LoVo (cell line): ENCODE measurements around the gene ABCD4.

Experiments used
- DNase-seq: peaks from one replicate; pipeline ENCODE4 v3.0.0-alpha.2; 2016; ENCODE audit warnings: low spot score

Gene ABCD4

DNA sequence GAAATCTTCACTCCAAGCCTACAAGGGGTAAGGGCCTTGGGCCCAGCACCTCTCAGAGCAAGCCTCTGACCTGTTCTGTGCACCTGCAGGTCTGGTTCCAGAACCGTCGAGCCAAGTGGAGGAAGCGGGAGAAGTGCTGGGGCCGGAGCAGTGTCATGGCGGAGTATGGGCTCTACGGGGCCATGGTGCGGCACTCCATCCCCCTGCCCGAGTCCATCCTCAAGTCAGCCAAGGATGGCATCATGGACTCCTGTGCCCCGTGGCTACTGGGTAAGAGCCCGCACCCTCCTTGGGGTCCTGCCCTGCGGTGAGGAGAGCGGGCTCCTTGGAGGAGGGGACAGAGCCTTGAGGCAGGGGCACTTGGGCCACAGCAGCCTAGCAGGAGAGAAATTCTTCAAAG lies 43.2 kb downstream of the ABCD4 start:
- no peak for DNase-seq

DNA sequence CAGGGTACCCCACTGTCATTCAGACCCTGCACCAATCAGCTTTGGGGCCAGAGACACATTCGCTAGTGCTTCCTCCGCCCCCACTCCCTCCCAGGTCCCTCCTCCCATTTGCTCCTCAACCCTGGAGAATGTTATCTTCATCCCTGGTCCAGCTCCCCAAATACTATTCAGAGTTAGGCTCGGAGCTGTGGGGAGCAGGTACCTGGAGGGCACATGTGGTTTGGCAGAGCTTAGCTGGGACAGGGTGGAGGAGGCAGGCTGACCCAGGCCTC lies 44.0 kb downstream of the ABCD4 start:
- no peak for DNase-seq

- no peak for DNase-seq
Measured at GRCh38 chr14:74257941-74258763, 44.6 kb downstream of the ABCD4 start.

GRCh38 chr14:74257078-74257940 lies 45.4 kb downstream of the ABCD4 start:
- DNase-seq, result peak; percentile 62

DNA sequence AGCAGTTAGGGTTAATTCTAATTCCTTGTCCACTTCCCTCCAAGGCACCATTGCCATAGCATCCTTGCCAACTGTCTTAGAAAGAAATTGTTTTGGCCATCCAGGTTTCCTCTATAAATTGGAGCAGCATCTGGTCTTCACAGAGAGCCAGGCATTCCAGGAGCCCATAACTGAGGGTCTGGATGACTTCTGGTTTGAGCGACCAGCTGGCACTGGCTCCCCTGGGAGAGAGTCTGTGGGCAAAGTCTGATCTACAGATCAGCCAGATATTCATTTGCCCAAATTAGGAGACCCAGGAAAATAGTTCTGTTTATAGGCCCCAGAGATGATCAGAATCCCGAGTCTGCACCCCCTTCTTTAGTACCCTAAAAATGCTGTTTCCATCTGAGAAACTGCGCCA lies 47.5 kb downstream of the ABCD4 start:
- DNase-seq, result no peak

DNA sequence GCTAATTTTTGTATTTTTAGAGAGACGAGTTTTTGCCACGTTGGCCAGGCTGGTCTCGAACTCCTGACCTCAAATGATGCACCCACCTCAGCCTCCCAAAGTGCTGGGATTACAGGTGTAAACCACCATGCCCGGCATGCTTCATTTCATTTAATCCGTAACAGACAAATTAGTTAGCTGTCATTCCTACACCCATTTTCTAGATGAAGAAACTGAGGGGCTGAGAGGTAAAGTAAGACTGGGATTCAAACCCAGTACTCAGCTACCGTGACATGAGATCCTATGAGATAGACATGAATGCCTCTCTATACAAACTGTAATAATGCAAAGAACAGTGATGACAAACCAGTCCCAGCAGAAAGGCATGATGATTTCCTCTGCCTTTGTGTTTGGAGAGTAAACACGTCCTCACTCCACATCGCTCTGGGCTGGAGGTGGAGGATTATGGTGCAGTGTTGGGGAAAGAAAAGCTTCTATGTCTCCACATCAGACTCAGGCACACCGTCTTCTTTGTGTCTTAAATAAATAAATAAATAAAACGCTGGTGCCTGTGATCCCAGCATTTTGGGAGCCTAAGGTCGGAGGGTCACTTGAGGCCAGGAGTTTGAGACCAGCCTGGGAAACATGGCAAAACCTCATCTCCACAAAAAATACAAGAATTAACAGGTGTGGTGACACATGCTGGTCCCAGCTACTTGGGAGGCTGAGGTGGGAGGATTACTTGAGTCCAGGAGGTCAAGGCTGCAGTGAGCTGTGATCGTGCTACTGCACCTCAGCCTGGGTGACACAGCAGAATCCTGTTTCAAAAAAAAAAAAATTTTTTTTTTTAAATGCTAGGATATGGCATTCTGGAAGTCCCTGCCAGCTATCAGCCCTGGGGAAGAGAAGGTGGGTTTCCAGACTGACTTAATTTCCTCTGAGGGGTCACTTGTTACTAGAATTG lies 53.0 kb downstream of the ABCD4 start:
- no peak for DNase-seq

DNA sequence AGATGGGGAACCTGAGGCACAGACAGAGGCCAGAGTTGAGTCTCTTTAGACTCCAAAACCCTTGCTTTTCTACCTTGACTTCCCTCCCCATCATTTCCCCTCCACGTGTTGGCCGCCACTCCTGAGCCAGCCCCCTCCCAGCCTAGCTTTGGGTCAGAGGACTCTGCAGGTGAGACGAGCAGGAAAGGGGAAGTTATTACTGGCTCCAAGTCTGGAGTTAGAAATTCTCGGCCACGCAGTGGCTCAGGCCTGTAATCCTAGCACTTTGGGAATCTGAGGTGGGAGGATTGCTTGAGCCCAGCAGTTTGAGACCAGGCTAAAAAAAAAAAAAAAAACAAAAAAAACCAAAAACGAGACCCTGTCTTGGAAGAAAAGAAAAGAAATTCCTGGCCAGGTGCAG lies 54.7 kb downstream of the ABCD4 start:
- no peak for DNase-seq

DNA sequence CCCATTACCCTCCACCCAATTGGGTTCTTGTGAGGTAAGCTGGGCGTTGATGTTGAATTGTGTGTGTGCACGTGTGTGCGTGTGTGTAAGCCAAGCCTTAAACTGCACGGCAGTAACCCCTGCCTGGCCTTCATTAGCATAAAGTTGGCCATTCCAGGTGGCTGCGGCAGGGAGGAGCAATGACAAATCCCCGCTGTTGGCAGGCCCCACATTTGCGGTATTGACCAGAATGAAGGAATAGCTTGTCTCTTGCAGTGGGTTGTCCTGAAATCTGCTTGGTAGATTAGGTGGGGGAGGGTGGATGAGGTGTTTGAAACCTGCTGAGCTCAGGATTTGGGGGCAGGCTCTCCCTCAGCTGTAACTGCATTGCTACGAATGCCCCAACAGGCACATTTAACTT lies 56.2 kb downstream of the ABCD4 start:
- no peak for DNase-seq

GRCh38 chr14:74245292-74245691 lies 57.4 kb downstream of the ABCD4 start:
- DNase-seq, result no peak

- no peak for DNase-seq
Measured at GRCh38 chr14:74244115-74244514, 58.6 kb downstream of the ABCD4 start.

DNA sequence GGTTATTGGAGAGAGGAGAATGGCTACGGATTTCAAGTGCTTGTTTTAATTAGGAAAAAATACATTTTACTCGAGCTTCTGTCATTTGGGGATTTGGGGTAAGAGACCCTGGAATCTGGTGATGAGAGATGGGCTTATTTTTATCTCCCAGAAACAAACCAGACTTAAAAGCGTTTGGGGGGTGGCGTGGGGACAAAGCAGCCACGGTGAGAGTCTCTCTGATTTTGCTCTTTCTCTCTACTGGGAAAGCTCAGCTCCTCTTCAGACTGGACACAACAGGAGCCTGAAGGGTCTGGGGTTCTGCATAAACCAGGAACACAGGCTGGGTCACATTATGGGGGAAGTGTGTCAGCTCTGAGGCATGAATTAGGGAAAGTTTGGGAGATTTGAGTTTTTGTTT lies 59.7 kb downstream of the ABCD4 start:
- no peak for DNase-seq

- no peak for DNase-seq
Measured at GRCh38 chr14:74242780-74243042, 60.0 kb downstream of the ABCD4 start.

DNA sequence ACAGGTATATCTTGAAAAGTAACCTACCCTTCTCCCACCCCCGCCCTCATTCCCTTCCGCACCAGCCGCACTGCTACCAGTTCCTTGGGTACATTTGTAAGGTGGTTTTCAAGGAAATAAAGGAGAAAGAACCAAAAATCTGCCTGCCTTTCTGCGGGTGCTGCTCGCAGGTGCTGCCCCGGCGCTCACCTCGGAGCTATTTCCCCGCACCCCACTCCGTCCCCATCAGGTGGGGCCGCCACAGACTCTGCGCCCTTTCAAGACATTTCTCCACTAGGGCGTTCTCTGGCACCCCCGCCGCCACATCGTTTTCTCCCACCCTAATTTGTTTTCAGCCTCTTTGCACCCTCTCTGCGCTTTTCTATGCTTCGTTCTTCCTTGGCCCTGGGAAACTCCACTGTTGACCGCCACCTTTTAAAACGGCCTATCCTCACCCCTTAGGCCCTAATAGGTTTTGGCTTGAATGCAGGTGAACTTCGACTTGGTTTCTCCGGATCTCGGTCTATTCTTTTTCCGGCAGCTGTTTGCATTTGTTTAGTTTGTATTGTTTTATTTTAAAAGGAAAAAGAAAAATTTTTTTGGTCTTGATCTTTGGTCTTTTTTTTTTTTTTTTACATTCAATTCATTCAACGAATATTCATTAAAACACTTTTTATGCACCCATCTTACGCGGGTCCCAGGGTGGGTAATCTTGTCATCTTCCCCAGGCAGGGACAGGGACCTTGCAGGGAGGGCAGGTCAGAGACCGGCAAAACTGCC lies 60.5 kb downstream of the ABCD4 start:
- DNase-seq, result no peak

GRCh38 chr14:74241652-74242017 lies 61.1 kb downstream of the ABCD4 start:
- DNase-seq, result no peak

DNA sequence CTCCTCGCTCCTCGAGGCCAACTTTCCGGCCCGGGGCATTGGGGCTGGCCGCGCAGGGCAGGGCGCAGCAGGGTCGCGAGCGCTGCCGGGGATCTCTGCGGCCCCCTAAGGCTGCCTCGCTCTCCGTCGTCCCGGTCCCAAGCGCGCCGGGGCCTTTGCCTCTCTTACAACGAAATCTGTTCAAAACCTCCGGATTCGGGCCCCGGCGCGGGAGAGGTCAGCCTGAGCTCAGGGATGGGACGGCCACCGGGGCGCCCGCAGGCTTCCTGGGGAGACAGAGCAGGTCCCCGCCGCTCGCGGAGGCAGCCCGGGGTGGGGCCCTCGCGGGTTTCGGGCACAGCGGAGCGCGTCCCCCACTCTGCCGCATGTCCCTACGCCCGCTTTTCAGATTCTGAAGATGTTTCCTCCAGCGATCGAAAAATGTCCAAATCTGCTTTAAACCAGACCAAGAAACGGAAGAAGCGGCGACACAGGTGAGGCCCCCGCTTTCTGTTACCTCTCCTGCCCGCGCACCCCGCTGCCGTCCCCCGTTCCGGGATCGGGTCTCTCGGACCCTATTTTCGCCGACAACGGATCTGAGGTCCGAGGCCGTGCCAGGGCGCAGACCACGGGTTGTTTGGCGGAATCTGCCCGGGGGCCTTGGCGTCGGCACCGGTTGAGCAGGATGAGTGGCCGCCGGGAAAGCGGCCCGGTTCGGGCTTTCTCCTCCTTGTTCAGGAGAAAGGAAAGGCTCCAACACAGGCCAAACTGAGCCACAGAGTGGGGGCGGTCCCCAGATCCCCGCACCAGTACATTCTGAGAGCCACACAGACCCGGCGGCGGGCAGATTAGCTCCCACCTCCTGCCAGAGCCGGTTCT lies 61.7 kb downstream of the ABCD4 start:
- no peak for DNase-seq

- no peak for DNase-seq
Measured at GRCh38 chr14:74239848-74240793, 62.6 kb downstream of the ABCD4 start.

- DNase-seq, result no peak
Measured at GRCh38 chr14:74238974-74239847, 63.5 kb downstream of the ABCD4 start, which contains the start of gene VSX2. Gene VSX2, plus strand, starts transcription at chr14:74239449. Its CDS starts 113 bp downstream, at chr14:74239562.

DNA sequence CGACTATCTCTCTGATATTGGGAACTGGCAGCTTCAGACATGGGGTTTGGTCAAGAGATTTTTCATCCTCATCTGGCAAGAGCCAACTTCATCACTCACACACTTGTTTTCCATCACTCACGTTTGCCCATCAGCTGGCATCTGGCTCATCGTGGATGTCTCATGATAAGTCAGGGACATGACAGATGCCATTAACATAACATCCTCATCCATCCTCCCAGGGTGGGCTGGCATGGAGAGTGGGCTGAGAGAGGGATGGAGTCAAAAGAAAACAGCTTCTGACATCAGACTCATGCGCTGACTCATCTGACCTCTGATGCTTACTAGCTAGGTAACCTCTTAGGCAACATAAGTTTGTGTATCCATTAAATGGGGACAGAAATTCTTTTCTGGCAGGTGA lies 65.3 kb downstream of the ABCD4 start:
- DNase-seq, result no peak
